NCI-H2081 (cell line): ENCODE measurements around the gene SLC9A8.
"Not testable (repeated sequence)": the region's sequence is repeated elsewhere in the genome, so short reads cannot be mapped to it uniquely, and the experiment has no call there.

Experiments
- DNase-seq, 2 experiments: peaks; one replicate each; lab custom pipeline; 2025; lab: John Stamatoyannopoulos, UW

Gene SLC9A8

GRCh38 chr20:49786668-49787370, 25.8 kb upstream of the SLC9A8 start:
- no peak for DNase-seq

GRCh38 chr20:49787371-49788357, 25.0 kb upstream of the SLC9A8 start:
- DNase-seq: no peak

GRCh38 chr20:49790077-49790798, 22.4 kb upstream of the SLC9A8 start:
- no peak for DNase-seq

GRCh38 chr20:49791165-49791564, 21.5 kb upstream of the SLC9A8 start:
- DNase-seq: no peak

- no peak for DNase-seq
Measured at GRCh38 chr20:49792006-49792405, 20.6 kb upstream of the SLC9A8 start.

GRCh38 chr20:49792611-49793010, 20.0 kb upstream of the SLC9A8 start:
- no peak for DNase-seq

- no peak for DNase-seq
Measured at GRCh38 chr20:49794336-49795134, 18.1 kb upstream of the SLC9A8 start.

GRCh38 chr20:49795135-49795424, 17.5 kb upstream of the SLC9A8 start:
- no peak for DNase-seq

- DNase-seq: no peak
Measured at GRCh38 chr20:49796600-49797343, 15.9 kb upstream of the SLC9A8 start.

GRCh38 chr20:49797344-49797615, 15.3 kb upstream of the SLC9A8 start:
- DNase-seq: no peak

GRCh38 chr20:49798718-49799117, 13.9 kb upstream of the SLC9A8 start:
- DNase-seq: no peak

- no peak for DNase-seq
Measured at GRCh38 chr20:49799698-49800097, 12.9 kb upstream of the SLC9A8 start.

GRCh38 chr20:49803418-49803817, 9.2 kb upstream of the SLC9A8 start:
- no peak for DNase-seq

- DNase-seq: no peak
Measured at GRCh38 chr20:49804364-49804763, 8.3 kb upstream of the SLC9A8 start.

GRCh38 chr20:49805224-49805876, 7.3 kb upstream of the SLC9A8 start:
- DNase-seq: not testable (repeated sequence)

- no peak for DNase-seq
Measured at GRCh38 chr20:49808753-49809152, 3.9 kb upstream of the SLC9A8 start.

GRCh38 chr20:49809803-49810359, 2.7 kb upstream of the SLC9A8 start:
- no peak for DNase-seq

GRCh38 chr20:49810491-49811190, 2.0 kb upstream of the SLC9A8 start:
- DNase-seq: no peak

GRCh38 chr20:49811825-49812506, 662 bp upstream of the SLC9A8 start:
- peak in 1 of 2 experiments; percentile 22 for DNase-seq
